NK-92 (cell line): ENCODE data around the gene TDRD9.
"Not testable (repeated sequence)": the region's sequence is repeated elsewhere in the genome, so short reads cannot be mapped to it uniquely, and the experiment has no call there.

Experiments
- DNase-seq: peaks from one replicate; lab custom pipeline; 2025; ENCODE audit not compliant: unreplicated experiment; lab: John Stamatoyannopoulos, UW

TDRD9 gene

GRCh38 chr14:103920981-103921854 lies 7.0 kb upstream of the TDRD9 start:
- DNase-seq, result peak; percentile 43

- not testable (repeated sequence) for DNase-seq
Measured at GRCh38 chr14:103921855-103922200, 6.4 kb upstream of the TDRD9 start.

GRCh38 chr14:103923863-103924262 lies 4.4 kb upstream of the TDRD9 start:
- no peak for DNase-seq

- DNase-seq, result no peak
Measured at GRCh38 chr14:103925316-103925715, 2.9 kb upstream of the TDRD9 start.

GRCh38 chr14:103927566-103927965 lies 690 bp upstream of the TDRD9 start:
- DNase-seq, result no peak

GRCh38 chr14:103930051-103930604 lies 1.9 kb downstream of the TDRD9 start:
- DNase-seq, result no peak

- no peak for DNase-seq
Measured at GRCh38 chr14:103931422-103931821, 3.2 kb downstream of the TDRD9 start.

- no peak for DNase-seq
Measured at GRCh38 chr14:103932791-103933490, 4.7 kb downstream of the TDRD9 start.

- no peak for DNase-seq
Measured at GRCh38 chr14:103935102-103935501, 6.8 kb downstream of the TDRD9 start.

- no peak for DNase-seq
Measured at GRCh38 chr14:103941462-103941861, 13.2 kb downstream of the TDRD9 start.

- no peak for DNase-seq
Measured at GRCh38 chr14:103941973-103942736, 13.9 kb downstream of the TDRD9 start, which contains the start of gene RD3L. Gene RD3L, minus strand, starts transcription at chr14:103942529. Its CDS starts 834 bp downstream, at chr14:103941695.

GRCh38 chr14:103943673-103944072 lies 15.4 kb downstream of the TDRD9 start:
- DNase-seq, result no peak

- no peak for DNase-seq
Measured at GRCh38 chr14:103946975-103947374, 18.7 kb downstream of the TDRD9 start.

- no peak for DNase-seq
Measured at GRCh38 chr14:103948442-103948841, 20.2 kb downstream of the TDRD9 start.

- DNase-seq, result no peak
Measured at GRCh38 chr14:103949131-103949790, 21.0 kb downstream of the TDRD9 start.

- DNase-seq, result no peak
Measured at GRCh38 chr14:103960457-103961055, 32.3 kb downstream of the TDRD9 start.

GRCh38 chr14:103961928-103962578 lies 33.8 kb downstream of the TDRD9 start:
- no peak for DNase-seq

- no peak for DNase-seq
Measured at GRCh38 chr14:103966631-103967030, 38.4 kb downstream of the TDRD9 start.

- DNase-seq, result no peak
Measured at GRCh38 chr14:103969961-103970360, 41.7 kb downstream of the TDRD9 start.

- DNase-seq, result no peak
Measured at GRCh38 chr14:103973354-103973753, 45.1 kb downstream of the TDRD9 start.
